ENCODE results near the gene COL4A2.

The COL4A2 gene

DNA sequence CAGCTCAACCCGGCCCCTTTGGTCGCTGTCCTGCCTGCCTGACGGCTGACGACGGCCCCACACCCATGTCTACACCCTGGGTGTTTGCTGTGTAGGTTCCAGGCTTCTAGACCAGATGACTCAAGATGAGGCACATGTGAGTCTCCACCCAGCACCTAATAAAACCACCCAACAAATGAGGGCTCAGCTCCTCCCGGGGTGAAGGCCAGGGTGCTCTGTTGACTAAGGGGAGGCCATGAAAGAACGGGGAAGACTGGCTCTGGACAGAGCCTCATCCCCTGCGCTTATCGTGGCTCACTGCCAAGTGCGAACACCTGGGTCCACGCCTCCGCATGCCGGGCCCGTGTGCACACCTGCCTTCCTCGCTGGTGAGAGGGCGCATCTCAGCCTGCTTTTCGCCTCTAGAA, 39.6 kb downstream of the COL4A2 start:
- TF ChIP-seq, protein P1, sequence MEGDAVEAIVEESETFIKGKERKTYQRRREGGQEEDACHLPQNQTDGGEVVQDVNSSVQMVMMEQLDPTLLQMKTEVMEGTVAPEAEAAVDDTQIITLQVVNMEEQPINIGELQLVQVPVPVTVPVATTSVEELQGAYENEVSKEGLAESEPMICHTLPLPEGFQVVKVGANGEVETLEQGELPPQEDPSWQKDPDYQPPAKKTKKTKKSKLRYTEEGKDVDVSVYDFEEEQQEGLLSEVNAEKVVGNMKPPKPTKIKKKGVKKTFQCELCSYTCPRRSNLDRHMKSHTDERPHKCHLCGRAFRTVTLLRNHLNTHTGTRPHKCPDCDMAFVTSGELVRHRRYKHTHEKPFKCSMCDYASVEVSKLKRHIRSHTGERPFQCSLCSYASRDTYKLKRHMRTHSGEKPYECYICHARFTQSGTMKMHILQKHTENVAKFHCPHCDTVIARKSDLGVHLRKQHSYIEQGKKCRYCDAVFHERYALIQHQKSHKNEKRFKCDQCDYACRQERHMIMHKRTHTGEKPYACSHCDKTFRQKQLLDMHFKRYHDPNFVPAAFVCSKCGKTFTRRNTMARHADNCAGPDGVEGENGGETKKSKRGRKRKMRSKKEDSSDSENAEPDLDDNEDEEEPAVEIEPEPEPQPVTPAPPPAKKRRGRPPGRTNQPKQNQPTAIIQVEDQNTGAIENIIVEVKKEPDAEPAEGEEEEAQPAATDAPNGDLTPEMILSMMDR (IDR thresholded peaks at IDR 0.05; ENCODE audit: low read depth, low read length, missing control alignments), result no peak
- no peak for DNase-seq (ENCODE audit: extremely low read depth, low read depth)
- no peak overlapping the region for H3K4me3 ChIP-seq (replicated peaks; ENCODE audit: low read depth, low read length)

DNA sequence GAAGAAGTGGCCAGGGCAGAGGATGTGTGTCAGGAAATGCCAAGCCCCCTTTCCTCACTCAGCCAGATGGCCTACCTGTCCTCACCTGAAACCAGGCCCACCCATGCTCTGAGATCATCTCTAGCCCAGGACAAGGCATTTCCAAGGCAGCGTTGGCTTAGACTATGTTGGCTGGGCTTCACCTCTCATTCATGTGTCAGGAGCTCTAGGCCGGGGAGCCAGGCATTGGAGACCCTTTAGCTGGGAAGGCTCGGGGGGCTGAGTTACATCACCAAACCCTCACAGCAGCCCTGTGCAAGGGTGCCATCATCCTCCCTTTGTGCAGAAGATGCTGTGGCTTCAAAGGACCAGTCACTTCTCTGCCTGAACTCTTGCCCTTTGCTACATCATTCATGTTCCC, 40.0 kb downstream of the COL4A2 start:
- no peak overlapping the region for H3K4me3 ChIP-seq (replicated peaks; ENCODE audit: low read depth, low read length)
- DNase-seq (ENCODE audit: extremely low read depth, low read depth), result no peak
- TF ChIP-seq, protein P1 (IDR thresholded peaks at IDR 0.05; ENCODE audit: low read depth, low read length, missing control alignments), result no peak

DNA sequence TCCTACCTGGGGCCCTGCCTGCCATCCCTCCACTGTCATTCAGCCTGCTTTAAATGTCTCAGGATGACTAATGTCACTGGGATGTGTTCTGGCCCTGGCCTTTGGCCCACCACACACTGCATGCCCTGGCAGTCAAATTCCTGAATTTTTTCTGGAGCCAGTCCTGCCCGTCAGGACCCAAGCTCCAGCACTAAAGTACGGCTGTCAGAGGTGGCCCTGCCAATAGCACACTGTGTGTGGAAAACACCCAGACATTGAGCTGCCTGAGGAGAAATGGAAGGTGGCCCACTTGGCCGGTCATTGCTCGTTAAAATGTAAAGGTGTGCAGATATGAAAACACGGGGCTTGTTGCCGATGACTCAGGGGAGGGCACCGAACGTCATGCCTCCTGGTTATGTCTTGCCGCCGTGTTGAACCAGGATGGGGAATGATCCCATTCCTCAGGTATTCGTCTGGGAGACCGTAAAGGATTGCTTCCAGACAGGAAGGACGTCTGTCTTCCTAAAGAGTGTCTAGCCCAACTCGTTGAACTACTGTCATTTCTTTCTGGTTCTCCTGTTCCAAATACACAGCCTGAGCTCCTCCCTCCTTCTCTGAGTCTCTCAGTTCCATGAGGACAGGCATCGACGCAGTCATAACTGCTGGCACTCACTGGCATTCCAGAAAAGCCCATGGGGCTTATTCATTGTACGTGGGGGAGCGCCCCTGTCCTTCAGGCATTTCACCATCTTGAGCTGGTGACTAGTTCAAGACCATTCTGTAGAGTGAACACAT, 40.6 kb downstream of the COL4A2 start:
- H3K4me3 ChIP-seq (replicated peaks; ENCODE audit: low read depth, low read length), result no peak overlapping the region
- no peak for DNase-seq (ENCODE audit: extremely low read depth, low read depth)
- TF ChIP-seq, protein P1 (IDR thresholded peaks at IDR 0.05; ENCODE audit: low read depth, low read length, missing control alignments), result no peak

DNA sequence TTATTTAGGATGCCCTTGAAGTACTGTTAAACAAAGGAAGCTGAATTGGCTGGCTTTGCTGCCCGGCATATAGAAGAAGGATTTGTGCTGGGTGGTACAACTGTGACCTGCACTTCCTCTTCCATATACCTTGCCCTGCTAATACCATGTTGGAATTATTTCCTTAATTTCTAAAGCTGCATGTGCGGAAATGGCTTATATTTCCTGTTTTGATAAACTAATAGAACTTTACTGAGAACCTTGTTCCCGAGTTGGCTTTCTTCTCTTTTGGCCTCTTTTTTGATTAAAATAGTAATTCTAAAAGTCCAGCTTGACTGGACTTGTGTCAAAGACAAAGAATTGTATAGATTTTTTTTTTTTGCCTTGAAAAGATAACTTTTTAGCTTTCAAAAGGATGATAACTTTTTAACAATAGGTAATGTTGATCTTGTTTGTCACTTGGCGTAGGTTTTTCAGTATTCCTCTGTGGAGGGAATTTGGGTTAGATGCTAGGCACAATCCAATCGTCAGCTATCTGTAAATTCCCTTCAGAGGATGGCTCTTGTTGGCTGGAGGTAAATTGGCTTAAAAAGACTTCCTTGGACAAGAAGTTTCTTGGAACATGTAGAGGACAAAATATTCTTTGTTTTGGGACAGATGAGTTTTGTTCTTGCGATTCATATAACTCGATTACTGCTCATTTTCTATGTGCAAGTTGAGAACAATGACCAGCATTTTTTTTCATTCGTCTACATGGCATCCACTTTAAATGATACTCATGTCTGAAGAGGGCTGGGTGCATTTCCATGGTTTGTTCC, 41.4 kb downstream of the COL4A2 start:
- TF ChIP-seq, protein P1 (IDR thresholded peaks at IDR 0.05; ENCODE audit: low read depth, low read length, missing control alignments), result no peak
- H3K4me3 ChIP-seq (replicated peaks; ENCODE audit: low read depth, low read length), result no peak overlapping the region
- DNase-seq (ENCODE audit: extremely low read depth, low read depth), result no peak

DNA sequence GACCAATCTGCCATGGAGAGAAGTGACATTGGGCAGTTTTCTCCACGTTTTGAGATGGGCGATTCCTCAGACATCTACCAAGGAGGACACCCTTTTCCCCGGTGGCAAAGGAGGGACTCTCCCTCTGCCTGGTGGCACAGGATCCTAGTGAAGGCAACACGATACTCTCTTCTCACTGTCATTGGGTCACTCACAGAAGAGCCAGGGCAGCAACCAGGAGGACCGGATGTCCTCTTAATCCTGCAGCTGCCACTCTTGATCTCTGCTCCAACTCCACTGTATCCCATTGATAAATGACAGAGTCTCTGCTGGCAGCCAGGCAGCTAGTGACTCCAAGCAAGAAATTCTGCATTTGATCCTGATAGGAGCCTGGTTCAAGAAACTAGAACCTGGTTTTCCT, 42.2 kb downstream of the COL4A2 start:
- no peak overlapping the region for H3K4me3 ChIP-seq (replicated peaks; ENCODE audit: low read depth, low read length)
- TF ChIP-seq, protein P1 (IDR thresholded peaks at IDR 0.05; ENCODE audit: low read depth, low read length, missing control alignments), result no peak
- DNase-seq (ENCODE audit: extremely low read depth, low read depth), result no peak

DNA sequence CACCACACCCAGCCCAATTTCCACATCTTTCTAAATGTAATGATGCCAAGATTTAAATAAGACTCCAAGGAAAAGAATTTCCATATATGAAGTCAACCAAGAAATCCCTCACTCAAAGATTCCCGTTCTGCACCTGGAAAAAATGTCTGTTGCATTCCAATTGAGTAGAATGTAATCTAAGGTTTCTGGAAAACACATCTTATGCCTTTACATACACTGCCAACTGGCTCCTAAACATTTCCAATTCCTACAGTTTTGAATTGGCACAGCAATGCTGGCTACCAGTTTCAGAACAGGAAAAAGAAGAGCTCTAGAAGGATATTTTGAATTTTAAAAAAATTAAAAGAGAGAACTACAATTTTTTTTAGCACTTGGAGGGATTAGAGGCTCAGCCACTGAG, 43.0 kb downstream of the COL4A2 start:
- H3K4me3 ChIP-seq (replicated peaks; ENCODE audit: low read depth, low read length), result no peak overlapping the region
- TF ChIP-seq, protein P1 (IDR thresholded peaks at IDR 0.05; ENCODE audit: low read depth, low read length, missing control alignments), result no peak
- no peak for DNase-seq (ENCODE audit: extremely low read depth, low read depth)
